ENCODE measurements around the gene ULK1. TPM values are rescaled to one million over a fixed set of nuclear protein-coding genes. Genes with fewer than 3 reads are reported as not detected.

ULK1 gene
- polyA plus RNA-seq, 1 donor (not counting 4 experiments of a cell fraction or from before 2014, with no cell fraction given), result 2.3 TPM

DNA sequence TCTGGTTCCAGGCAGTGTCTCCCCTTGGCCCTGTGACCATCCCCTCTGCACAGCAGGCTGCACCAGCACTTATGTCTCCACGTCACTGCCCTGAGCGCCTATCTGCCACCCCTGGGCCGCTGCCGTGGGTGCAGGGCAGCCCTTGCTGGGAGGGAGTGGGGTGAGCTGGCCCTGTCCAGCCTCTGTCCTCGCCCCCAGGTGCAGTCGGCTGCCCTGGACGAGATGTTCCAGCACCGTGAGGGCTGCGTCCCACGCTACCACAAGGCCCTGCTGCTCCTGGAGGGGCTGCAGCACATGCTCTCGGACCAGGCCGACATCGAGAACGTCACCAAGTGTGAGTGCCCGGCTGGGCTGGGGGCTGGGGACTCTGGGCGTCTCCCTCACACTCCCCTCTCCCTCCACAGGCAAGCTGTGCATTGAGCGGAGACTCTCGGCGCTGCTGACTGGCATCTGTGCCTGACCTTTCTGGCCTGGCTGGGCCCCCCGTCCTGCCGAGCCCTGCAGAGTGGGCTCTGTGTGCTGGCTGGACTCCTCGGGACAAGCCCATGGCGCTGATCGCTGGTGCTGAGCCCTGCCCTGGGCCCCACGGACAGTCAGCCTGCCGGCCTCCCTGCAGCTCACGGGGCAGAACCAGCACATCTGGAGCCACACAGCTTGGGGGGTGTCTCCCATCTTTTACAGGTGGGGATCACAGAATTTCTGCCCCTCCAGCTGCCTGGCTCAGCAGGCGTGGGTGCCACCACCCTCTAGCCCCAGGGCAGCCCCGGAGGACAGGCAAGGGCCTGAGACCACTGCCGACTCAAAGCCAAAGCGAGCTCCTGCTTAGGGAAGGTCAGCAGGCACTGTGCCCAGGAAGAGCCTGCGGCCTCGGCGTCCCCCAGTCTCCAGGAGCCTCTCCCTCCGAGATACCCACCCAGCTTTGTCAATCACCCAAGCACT, 26.7 kb downstream of the ULK1 start:
- peaks cover 0 to 21% of the 10 kb centered on the region in 2 experiments for H3K36me3 ChIP-seq (ENCODE audit: control insufficient read depth in 2 of 2, extremely low read depth in 1 of 2, insufficient read depth in 2 of 2, low read length in 2 of 2)
- FAIRE-seq (no peak), DNase-seq (ENCODE audit: low read depth, low spot score) (no peak)
- H3K9ac ChIP-seq (ENCODE audit: control insufficient read depth, extremely low read depth, insufficient read depth, low read length), result no peak overlapping the region
- no peaks in the 10 kb centered on the region for H3K27me3 ChIP-seq (ENCODE audit: control insufficient read depth, extremely low read depth, insufficient read depth, low read length)
- H2AFZ ChIP-seq (ENCODE audit: control insufficient read depth, low read length), result no peak overlapping the region
- no peaks in the 10 kb centered on the region for H3K4me1 ChIP-seq (ENCODE audit: control insufficient read depth, extremely low read depth, insufficient read depth, low read length)
- no peak overlapping the region for H3K4me2 ChIP-seq (ENCODE audit: control insufficient read depth, extremely low read depth, insufficient read depth, low read depth, low read length)
- no peaks in the 10 kb centered on the region for H3K79me2 ChIP-seq (ENCODE audit: control insufficient read depth, insufficient read depth, low read length)
- H3K27ac ChIP-seq (ENCODE audit: control insufficient read depth, insufficient read depth, low read length), result no peak overlapping the region
- no peak overlapping the region for H3K4me3 ChIP-seq (ENCODE audit: control insufficient read depth in 2 of 3, extremely low read depth in 1 of 3, insufficient read depth in 2 of 3, low read depth in 1 of 3, low read length in 3 of 3)
- no peaks in the 10 kb centered on the region for H4K20me1 ChIP-seq (ENCODE audit: control insufficient read depth, extremely low read depth, insufficient read depth, low read length)
- TF ChIP-seq EZH2 (IDR thresholded peaks at IDR 0.05; ENCODE audit: low read length), result no peak
- TF ChIP-seq, protein P1, sequence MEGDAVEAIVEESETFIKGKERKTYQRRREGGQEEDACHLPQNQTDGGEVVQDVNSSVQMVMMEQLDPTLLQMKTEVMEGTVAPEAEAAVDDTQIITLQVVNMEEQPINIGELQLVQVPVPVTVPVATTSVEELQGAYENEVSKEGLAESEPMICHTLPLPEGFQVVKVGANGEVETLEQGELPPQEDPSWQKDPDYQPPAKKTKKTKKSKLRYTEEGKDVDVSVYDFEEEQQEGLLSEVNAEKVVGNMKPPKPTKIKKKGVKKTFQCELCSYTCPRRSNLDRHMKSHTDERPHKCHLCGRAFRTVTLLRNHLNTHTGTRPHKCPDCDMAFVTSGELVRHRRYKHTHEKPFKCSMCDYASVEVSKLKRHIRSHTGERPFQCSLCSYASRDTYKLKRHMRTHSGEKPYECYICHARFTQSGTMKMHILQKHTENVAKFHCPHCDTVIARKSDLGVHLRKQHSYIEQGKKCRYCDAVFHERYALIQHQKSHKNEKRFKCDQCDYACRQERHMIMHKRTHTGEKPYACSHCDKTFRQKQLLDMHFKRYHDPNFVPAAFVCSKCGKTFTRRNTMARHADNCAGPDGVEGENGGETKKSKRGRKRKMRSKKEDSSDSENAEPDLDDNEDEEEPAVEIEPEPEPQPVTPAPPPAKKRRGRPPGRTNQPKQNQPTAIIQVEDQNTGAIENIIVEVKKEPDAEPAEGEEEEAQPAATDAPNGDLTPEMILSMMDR (optimal IDR thresholded peaks at IDR 0.05 in 1 of 3, IDR thresholded peaks at IDR 0.05 in 1 of 3, conservative IDR thresholded peaks at IDR 0.05 in 1 of 3; ENCODE audit: extremely low read depth in 1 of 3, insufficient read depth in 2 of 3, low read length in 3 of 3), result no peak
- no peaks in the 10 kb centered on the region for H3K9me1 ChIP-seq (ENCODE audit: control insufficient read depth, extremely low read depth, insufficient read depth, low read length)
- dilution Hi-C loops (cut with MboI; ENCODE audit: extremely low pct_ligation_motif_present, low sequenced_read_pairs), result no loop called here
- no peaks in the 10 kb centered on the region for H3K9me3 ChIP-seq (ENCODE audit: control insufficient read depth, low read depth, low read length)

DNA sequence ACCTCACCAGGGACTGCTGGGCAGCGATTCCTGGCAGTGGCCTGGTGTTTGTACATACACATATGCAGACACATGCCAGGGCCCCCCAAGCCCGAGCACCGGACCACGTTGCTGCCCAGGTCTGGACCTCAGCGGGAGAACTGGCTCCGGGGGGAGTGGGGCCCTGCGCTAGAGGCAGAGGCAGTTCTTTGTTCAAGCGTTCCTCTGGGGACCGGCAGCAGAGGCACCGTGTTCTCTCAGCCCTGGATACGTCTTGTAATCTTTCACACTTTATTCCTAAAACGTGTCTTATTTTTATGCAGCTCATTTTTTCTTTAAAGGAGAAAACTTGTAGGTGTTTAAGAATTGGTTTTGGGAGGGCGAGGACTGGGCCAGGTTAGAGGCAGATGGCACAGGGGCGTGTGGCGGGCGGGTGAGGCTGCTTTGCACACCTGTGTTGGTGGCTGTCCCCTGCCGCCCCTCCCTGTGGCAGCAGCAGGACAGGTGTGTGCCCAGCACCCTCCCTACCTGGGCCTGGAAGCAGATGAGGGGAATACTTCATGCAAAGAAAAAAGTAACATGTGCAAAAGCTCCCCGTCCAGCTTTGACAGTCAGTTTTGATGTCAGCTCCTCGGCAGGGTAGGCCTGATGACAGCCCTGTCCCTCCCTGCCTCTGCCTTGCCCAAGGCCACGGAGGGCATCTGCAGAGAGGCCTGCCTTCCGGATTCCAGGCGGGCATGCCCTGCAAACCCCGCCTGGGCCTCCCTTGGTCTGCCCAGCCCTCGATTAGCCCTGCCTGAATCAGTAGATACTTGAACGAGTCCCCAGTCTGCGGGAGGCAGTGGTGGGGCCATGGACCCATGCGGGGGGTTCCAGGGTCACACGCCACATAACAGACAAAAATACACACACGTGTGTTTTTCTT, 27.7 kb downstream of the ULK1 start:
- H4K20me1 ChIP-seq (ENCODE audit: control insufficient read depth, extremely low read depth, insufficient read depth, low read length), result no peaks in the 10 kb centered on the region
- H3K9ac ChIP-seq (ENCODE audit: control insufficient read depth, extremely low read depth, insufficient read depth, low read length), result no peak overlapping the region
- H3K4me2 ChIP-seq (ENCODE audit: control insufficient read depth, extremely low read depth, insufficient read depth, low read depth, low read length), result no peak overlapping the region
- no peaks in the 10 kb centered on the region for H3K79me2 ChIP-seq (ENCODE audit: control insufficient read depth, insufficient read depth, low read length)
- H3K27ac ChIP-seq (ENCODE audit: control insufficient read depth, insufficient read depth, low read length), result no peak overlapping the region
- DNase-seq (ENCODE audit: low read depth, low spot score) (no peak), FAIRE-seq (no peak)
- H3K4me1 ChIP-seq (ENCODE audit: control insufficient read depth, extremely low read depth, insufficient read depth, low read length), result no peaks in the 10 kb centered on the region
- H2AFZ ChIP-seq (ENCODE audit: control insufficient read depth, low read length), result no peak overlapping the region
- H3K9me3 ChIP-seq (ENCODE audit: control insufficient read depth, low read depth, low read length), result no peaks in the 10 kb centered on the region
- H3K27me3 ChIP-seq (ENCODE audit: control insufficient read depth, extremely low read depth, insufficient read depth, low read length), result no peaks in the 10 kb centered on the region
- peaks cover 0 to 15% of the 10 kb centered on the region in 2 experiments for H3K36me3 ChIP-seq (ENCODE audit: control insufficient read depth in 2 of 2, extremely low read depth in 1 of 2, insufficient read depth in 2 of 2, low read length in 2 of 2)
- dilution Hi-C loops (cut with MboI; ENCODE audit: extremely low pct_ligation_motif_present, low sequenced_read_pairs), result no loop called here
- TF ChIP-seq, protein P1 (optimal IDR thresholded peaks at IDR 0.05 in 1 of 3, IDR thresholded peaks at IDR 0.05 in 1 of 3, conservative IDR thresholded peaks at IDR 0.05 in 1 of 3; ENCODE audit: extremely low read depth in 1 of 3, insufficient read depth in 2 of 3, low read length in 3 of 3), result no peak
- no peak overlapping the region for H3K4me3 ChIP-seq (ENCODE audit: control insufficient read depth in 2 of 3, extremely low read depth in 1 of 3, insufficient read depth in 2 of 3, low read depth in 1 of 3, low read length in 3 of 3)
- H3K9me1 ChIP-seq (ENCODE audit: control insufficient read depth, extremely low read depth, insufficient read depth, low read length), result no peaks in the 10 kb centered on the region
